ENCODE measurements around the gene PLBD1.

The PLBD1 gene

DNA sequence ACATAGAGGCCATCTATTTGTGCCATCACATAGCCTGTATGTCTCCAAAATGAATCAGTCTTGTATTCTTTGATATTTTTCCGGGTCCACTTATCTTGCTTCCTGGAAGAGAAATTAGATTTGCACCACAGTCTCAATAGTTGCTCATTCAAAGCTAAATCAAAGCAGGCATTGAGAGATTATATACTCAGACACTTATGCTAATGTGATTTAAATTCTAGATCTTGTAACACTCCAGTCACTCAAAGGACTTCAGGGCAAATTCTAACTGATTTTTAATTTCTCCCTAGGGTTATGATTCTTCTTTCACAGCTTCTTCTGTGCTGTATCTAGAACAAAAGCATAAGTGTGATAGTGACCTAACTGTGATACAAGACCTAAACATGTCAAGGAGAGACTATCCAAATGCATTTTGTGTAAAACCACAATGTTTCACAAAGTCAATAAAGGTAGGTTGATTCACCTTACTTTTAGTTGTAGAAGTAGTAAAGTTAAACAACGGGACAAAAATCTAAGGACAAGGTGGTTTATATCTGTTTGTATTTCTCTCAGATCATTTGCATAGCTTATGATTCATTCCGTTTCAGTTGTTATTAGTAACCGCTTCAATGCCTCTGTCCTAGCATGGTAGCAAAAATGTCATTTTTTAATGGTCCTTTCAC lies 26.8 kb downstream of the PLBD1 start:
- no peaks in the 10 kb centered on the region for H3K27me3 ChIP-seq (replicated peaks; ENCODE audit: control insufficient read depth, insufficient read depth, low read length)

DNA sequence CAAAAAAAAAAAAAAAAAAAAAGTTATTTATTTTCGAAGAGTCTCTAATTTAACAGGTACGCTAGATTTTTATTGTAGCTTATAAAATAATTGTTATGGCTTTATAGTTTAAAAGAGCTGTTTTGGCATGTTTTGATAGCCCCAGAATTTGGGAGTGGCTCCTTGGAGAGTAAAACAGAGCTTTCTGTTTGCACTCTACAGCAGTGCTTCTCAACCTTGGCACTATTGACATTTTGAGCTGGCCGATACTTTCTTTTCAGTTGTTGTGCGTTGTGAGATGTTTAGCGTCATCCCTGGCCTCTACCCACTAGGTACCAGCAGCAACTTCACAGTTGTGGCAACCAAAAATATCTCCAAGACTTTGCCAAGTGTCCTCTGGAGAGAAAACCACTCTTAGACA lies 30.6 kb downstream of the PLBD1 start:
- H3K36me3 ChIP-seq (ENCODE audit: control insufficient read depth, insufficient read depth, low read length, severe bottlenecking): no peaks in the 10 kb centered on the region
- no peaks in the 10 kb centered on the region for H3K9me3 ChIP-seq (ENCODE audit: control insufficient read depth, low read length)
- no peak overlapping the region for H3K9ac ChIP-seq (ENCODE audit: low read length)
- H3K27me3 ChIP-seq (replicated peaks; ENCODE audit: control insufficient read depth, insufficient read depth, low read length): no peaks in the 10 kb centered on the region
- H3K4me1 ChIP-seq (ENCODE audit: control insufficient read depth, insufficient read depth, low read length): no peaks in the 10 kb centered on the region
- H3K4me3 ChIP-seq (ENCODE audit: low read length): no peak overlapping the region
- DNase-seq (ENCODE audit: low read depth): no peak

More for the DNA sequence above, 26.8 kb downstream of the PLBD1 start:
- Histone ChIP-seq H3K9me3 (ENCODE audit: control insufficient read depth, low read length) (no peaks in the 10 kb centered on the region), H3K4me1 (ENCODE audit: control insufficient read depth, insufficient read depth, low read length) (no peaks in the 10 kb centered on the region), H3K9ac (ENCODE audit: low read length) (no peak overlapping the region), H3K4me3 (ENCODE audit: low read length) (no peak overlapping the region), H3K36me3 (ENCODE audit: control insufficient read depth, insufficient read depth, low read length, severe bottlenecking) (no peaks in the 10 kb centered on the region)
- DNase-seq (ENCODE audit: low read depth): no peak

DNA sequence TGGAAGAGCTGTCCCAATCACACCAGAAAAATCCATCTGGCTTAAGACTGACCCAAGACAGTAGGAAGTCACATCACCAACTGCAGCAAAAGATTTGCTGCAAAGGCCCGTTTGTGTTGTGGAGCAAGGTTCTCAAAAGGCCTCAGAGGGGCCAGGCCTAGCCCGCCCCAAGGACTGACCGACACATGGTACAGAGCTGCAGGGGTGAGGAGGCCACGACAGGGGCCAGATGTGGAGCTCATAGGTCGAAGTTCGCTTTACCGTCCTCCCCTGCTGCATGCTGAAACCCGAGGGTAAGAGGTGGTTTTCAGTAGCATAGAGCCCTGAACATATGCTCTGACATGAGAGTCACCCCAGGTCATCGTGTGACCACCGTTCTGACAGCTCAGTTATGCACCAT lies 35.5 kb downstream of the PLBD1 start:
- no peak for DNase-seq (ENCODE audit: low read depth)
- Histone ChIP-seq H3K9ac (ENCODE audit: low read length) (no peak overlapping the region), H3K36me3 (ENCODE audit: control insufficient read depth, insufficient read depth, low read length, severe bottlenecking) (no peaks in the 10 kb centered on the region), H3K4me1 (ENCODE audit: control insufficient read depth, insufficient read depth, low read length) (no peaks in the 10 kb centered on the region), H3K27me3 (replicated peaks; ENCODE audit: control insufficient read depth, insufficient read depth, low read length) (no peaks in the 10 kb centered on the region), H3K9me3 (ENCODE audit: control insufficient read depth, low read length) (no peaks in the 10 kb centered on the region), H3K4me3 (ENCODE audit: low read length) (no peak overlapping the region)

DNA sequence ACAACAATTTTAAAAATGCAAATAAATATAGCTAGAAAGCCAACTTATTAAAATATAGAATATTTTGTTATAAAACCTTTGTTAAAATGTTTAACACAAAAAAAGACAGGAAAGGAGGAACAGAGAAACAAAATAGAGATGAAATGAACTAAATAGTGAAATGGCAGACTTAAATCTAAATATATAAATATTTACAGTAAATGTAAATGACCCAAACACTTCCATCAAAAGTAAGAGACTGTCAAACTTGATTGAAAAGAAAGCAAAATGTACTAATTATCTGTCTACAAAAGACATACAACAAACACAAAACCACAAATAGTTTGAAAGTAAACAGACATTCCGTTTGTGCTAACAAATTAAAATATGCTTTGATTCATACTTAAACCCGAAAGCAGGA lies 41.7 kb downstream of the PLBD1 start:
- Histone ChIP-seq H3K36me3 (ENCODE audit: control insufficient read depth, insufficient read depth, low read length, severe bottlenecking) (peaks cover 3% of the 10 kb centered on the region), H3K9me3 (ENCODE audit: control insufficient read depth, low read length) (peaks cover 48% of the 10 kb centered on the region), H3K27me3 (replicated peaks; ENCODE audit: control insufficient read depth, insufficient read depth, low read length) (no peaks in the 10 kb centered on the region), H3K4me1 (ENCODE audit: control insufficient read depth, insufficient read depth, low read length) (no peaks in the 10 kb centered on the region), H3K4me3 (ENCODE audit: low read length) (no peak overlapping the region), H3K9ac (ENCODE audit: low read length) (no peak overlapping the region)
- no peak for DNase-seq (ENCODE audit: low read depth)

DNA sequence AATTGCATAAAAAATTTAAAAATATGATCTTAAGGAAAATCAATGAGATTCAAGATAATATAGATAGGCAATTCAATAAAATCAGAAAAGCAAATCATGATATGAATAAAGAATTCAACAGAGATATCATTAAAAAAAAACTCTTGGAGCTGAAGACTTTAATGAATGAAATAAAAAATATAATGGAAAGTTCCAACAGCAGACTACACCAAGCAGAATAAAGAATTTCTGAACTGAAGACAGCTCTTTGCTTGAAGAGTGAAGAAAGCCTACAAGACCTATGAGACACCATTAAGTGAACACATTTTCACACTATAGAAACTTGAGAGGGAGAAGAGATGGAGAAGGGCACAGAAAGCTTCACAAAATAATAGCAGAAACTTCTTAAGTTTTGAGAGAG lies 45.9 kb downstream of the PLBD1 start:
- H3K4me1 ChIP-seq (ENCODE audit: control insufficient read depth, insufficient read depth, low read length): no peaks in the 10 kb centered on the region
- H3K27me3 ChIP-seq (replicated peaks; ENCODE audit: control insufficient read depth, insufficient read depth, low read length): no peaks in the 10 kb centered on the region
- peaks cover 61% of the 10 kb centered on the region for H3K9me3 ChIP-seq (ENCODE audit: control insufficient read depth, low read length)
- peaks cover 3% of the 10 kb centered on the region for H3K36me3 ChIP-seq (ENCODE audit: control insufficient read depth, insufficient read depth, low read length, severe bottlenecking)
- no peak for DNase-seq (ENCODE audit: low read depth)
- H3K4me3 ChIP-seq (ENCODE audit: low read length): no peak overlapping the region
- H3K9ac ChIP-seq (ENCODE audit: low read length): no peak overlapping the region

DNA sequence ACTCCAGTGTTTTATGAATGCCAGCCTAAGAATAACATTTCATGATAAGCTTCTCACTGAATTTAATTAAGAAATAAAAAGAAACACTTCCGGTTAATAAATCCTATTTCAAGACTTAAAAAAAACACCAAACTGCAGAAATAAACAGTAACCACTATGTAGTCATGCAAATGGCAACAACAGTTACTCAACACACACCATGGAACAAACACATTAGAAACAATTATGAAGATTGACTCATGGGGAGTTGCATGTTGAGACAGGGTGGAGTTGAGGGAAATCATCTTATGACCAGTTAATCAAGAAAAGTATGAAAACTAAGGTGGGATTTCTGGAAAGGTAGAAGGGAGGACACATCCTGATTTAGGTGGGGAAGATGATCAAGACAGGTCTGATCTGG lies 52.7 kb downstream of the PLBD1 start:
- peaks cover 4% of the 10 kb centered on the region for H3K9me3 ChIP-seq (ENCODE audit: control insufficient read depth, low read length)
- peaks cover 9% of the 10 kb centered on the region for H3K4me1 ChIP-seq (ENCODE audit: control insufficient read depth, insufficient read depth, low read length)
- no peaks in the 10 kb centered on the region for H3K36me3 ChIP-seq (ENCODE audit: control insufficient read depth, insufficient read depth, low read length, severe bottlenecking)
- H3K9ac ChIP-seq (ENCODE audit: low read length): no peak overlapping the region
- DNase-seq (ENCODE audit: low read depth): no peak
- H3K27me3 ChIP-seq (replicated peaks; ENCODE audit: control insufficient read depth, insufficient read depth, low read length): no peaks in the 10 kb centered on the region
- no peak overlapping the region for H3K4me3 ChIP-seq (ENCODE audit: low read length)

DNA sequence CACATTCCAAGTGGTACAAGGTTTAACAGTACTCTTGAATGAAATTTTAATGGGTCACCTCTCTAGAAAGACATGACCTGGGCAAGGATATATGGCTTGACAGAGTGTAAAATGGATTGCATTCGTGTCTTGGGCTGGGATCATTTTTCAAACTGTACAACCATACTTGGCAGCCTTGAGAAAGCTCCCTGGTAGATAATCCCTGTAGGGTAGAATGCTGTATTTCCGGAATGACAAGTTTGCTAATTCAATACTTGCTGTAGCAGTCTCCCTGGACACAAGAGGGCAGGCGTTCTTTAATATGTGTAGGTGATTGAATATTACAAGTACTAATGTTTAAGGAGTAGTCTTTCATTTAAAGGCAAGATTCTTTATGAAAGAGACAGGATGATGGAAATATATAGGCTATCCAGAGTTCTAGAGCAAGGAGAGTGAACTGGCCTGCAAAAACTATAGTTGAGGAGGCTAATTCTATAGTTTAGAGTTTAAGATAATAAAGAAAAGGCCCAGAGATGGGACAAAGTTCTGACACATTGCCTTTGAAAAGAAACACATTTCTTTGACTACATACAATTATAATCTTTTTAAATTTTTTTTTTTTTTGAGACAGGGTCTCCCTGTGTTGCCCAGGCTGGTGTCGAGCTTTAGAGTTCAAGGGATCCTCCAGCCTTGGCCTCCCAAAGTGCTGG lies 53.4 kb downstream of the PLBD1 start:
- H3K36me3 ChIP-seq (ENCODE audit: control insufficient read depth, insufficient read depth, low read length, severe bottlenecking): peaks cover 3% of the 10 kb centered on the region
- no peak overlapping the region for H3K4me3 ChIP-seq (ENCODE audit: low read length)
- DNase-seq (ENCODE audit: low read depth): no peak
- no peak overlapping the region for H3K9ac ChIP-seq (ENCODE audit: low read length)
- no peaks in the 10 kb centered on the region for H3K9me3 ChIP-seq (ENCODE audit: control insufficient read depth, low read length)
- H3K27me3 ChIP-seq (replicated peaks; ENCODE audit: control insufficient read depth, insufficient read depth, low read length): no peaks in the 10 kb centered on the region
- H3K4me1 ChIP-seq (ENCODE audit: control insufficient read depth, insufficient read depth, low read length): peaks cover 9% of the 10 kb centered on the region

DNA sequence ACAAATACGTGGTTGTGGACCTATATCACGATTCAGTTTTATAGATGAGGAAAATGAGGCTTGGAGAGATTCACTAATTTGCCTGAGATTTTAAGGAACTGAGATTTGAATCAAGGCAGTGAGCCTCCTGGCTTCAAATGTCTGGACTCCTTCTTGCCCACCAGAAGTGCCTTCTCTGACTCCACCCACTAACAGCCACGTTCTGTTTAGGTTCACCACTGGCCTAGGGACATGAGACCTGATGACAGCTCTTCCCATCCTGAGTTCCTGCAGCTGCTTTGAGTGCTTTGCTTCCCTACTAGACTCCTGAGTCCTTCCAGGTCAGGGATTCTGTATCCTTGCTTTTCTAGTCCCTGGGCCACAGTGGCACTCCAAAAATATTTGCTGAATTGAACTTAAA lies 57.1 kb downstream of the PLBD1 start:
- DNase-seq (ENCODE audit: low read depth): no peak
- H3K36me3 ChIP-seq (ENCODE audit: control insufficient read depth, insufficient read depth, low read length, severe bottlenecking): peaks cover 20% of the 10 kb centered on the region
- no peak overlapping the region for H3K9ac ChIP-seq (ENCODE audit: low read length)
- H3K4me3 ChIP-seq (ENCODE audit: low read length): no peak overlapping the region
- no peaks in the 10 kb centered on the region for H3K9me3 ChIP-seq (ENCODE audit: control insufficient read depth, low read length)
- peaks cover 9% of the 10 kb centered on the region for H3K4me1 ChIP-seq (ENCODE audit: control insufficient read depth, insufficient read depth, low read length)
- no peaks in the 10 kb centered on the region for H3K27me3 ChIP-seq (replicated peaks; ENCODE audit: control insufficient read depth, insufficient read depth, low read length)

DNA sequence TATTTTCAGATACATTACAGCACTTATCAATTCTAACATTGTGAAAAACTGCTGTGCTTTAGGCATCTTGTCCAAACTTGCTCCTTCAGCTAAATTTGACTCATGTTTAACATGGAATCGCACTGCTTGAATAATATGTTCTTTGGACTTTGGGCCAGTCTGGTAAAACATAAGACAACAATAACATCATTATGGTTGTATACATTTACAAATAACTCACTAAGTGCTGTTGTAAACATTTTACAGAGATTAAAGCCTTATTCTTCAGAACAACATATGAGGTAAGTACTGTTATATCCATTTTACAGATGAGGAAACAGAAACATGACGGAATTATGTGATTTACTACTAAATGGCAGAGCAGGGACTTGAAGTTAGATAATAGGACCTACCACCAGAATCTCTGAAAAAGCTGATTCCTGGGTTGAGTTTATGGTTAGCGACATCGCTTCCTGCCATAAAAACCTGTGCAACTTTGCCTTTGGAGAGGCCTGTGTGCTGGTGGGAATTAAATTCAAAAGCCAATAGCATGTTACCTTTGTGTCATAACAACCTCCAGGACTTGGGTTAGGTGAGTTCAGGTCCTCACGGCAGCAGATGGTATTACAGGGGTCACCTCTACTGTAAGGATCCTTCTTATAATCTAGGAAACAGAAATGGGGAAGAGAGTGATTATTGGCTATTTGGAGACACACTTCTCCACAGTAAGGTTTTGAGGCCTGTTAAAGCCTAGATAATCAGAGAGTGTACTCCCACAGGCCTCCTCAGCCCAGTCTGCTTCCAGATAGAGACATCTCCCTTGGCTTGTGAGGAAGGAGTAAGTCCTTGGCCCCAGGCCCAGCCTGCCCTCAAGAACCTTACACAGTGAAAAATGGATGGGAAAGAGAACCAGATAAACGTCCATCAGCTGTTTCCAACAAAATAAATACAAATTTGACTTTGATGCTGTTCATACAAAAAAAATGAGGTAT lies 61.8 kb downstream of the PLBD1 start:
- Histone ChIP-seq H3K27me3 (replicated peaks; ENCODE audit: control insufficient read depth, insufficient read depth, low read length) (no peaks in the 10 kb centered on the region), H3K4me1 (ENCODE audit: control insufficient read depth, insufficient read depth, low read length) (no peaks in the 10 kb centered on the region), H3K9ac (ENCODE audit: low read length) (no peak overlapping the region), H3K9me3 (ENCODE audit: control insufficient read depth, low read length) (no peaks in the 10 kb centered on the region), H3K4me3 (ENCODE audit: low read length) (no peak overlapping the region), H3K36me3 (ENCODE audit: control insufficient read depth, insufficient read depth, low read length, severe bottlenecking) (peaks cover 57% of the 10 kb centered on the region)
- no peak for DNase-seq (ENCODE audit: low read depth)

DNA sequence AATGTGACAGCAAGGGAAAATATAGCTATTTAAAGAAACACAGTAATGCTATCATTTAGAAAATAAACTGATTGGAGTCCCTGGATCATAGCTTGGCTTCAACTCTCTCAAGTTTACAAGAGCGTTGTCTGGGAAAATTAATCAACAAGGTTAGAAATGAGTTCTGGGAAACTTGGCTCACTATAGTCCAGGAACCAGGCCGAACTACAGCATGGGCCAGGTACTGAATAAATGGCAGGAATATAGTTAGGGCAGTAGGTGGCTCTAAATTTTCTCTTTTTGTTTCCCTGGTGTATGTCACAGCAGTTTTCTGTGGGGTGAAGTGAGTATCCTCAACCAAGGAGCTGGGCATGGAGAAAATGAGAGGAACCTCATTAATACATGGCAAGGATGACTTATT lies 72.4 kb downstream of the PLBD1 start:
- Histone ChIP-seq H3K4me3 (ENCODE audit: low read length) (no peak overlapping the region), H3K9ac (ENCODE audit: low read length) (no peak overlapping the region), H3K4me1 (ENCODE audit: control insufficient read depth, insufficient read depth, low read length) (no peaks in the 10 kb centered on the region), H3K36me3 (ENCODE audit: control insufficient read depth, insufficient read depth, low read length, severe bottlenecking) (peaks cover 89% of the 10 kb centered on the region), H3K27me3 (replicated peaks; ENCODE audit: control insufficient read depth, insufficient read depth, low read length) (no peaks in the 10 kb centered on the region), H3K9me3 (ENCODE audit: control insufficient read depth, low read length) (peaks cover 5% of the 10 kb centered on the region)
- DNase-seq (ENCODE audit: low read depth): no peak

DNA sequence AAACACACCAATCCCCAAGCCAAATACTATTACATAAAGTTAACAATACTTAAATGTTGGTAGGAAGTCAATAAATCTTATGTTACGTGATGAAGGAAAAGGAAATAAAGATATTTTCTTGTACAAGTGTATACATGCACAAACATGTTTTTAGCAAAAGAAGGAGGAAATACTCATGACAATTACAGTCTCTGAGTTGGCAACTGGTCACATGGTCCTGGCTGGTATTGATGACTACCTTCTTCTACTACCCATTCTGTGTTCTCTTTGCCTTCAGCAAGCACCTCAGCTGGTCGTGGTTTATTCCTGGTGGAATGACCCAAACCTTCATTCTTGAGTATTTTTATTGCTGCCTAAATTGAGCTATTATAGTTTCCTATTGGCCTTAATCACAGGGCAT lies 84.8 kb downstream of the PLBD1 start:
- Histone ChIP-seq H3K9ac (ENCODE audit: low read length) (no peak overlapping the region), H3K9me3 (ENCODE audit: control insufficient read depth, low read length) (no peaks in the 10 kb centered on the region), H3K36me3 (ENCODE audit: control insufficient read depth, insufficient read depth, low read length, severe bottlenecking) (peaks cover 100% of the 10 kb centered on the region), H3K4me3 (ENCODE audit: low read length) (no peak overlapping the region), H3K4me1 (ENCODE audit: control insufficient read depth, insufficient read depth, low read length) (no peaks in the 10 kb centered on the region), H3K27me3 (replicated peaks; ENCODE audit: control insufficient read depth, insufficient read depth, low read length) (no peaks in the 10 kb centered on the region)
- DNase-seq (ENCODE audit: low read depth): no peak
